Skin of body (tissue), 2 donors: ENCODE measurements around the gene GAS2. TPM values are rescaled to one million over a fixed set of nuclear protein-coding genes. Genes with fewer than 3 reads are reported as not detected.
A peak's percentile ranks its signal among the peaks of the same experiment; 100 is the strongest.

ENCODE experiments used
- DNase-seq: peaks from one replicate; lab custom pipeline; 2025; lab: John Stamatoyannopoulos, UW
- total RNA-seq: library from RNA; depleted of rRNA; stranded (reverse); fragments of >200 nt; gene quantifications from one replicate; pipeline ENCODE4 v1.2.3, GENCODE V29; 2014

GAS2 gene
- total RNA-seq, 1 donor from 2014 or later, result 18.9 TPM

DNA sequence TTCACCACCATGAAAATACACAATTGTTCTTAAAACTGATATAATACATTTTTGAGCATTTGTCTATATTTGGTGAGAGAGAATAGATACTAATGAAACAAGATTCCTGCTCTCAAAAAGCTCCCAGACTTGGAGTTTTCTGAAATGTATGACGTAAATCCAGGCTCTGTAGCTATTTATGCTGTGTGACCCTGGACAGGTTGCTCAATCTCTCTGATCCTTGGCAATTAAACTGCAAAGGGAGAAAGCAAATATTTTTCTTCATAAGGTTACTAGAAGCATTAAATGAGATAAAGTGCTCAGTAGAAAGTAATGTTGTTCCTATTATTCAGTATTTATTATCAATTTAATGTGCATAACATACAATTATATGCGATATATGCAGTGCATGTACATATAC is 120.6 kb downstream of the GAS2 start:
- DNase-seq, result no peak

GRCh38 chr11:22787551-22788162 is 121.2 kb downstream of the GAS2 start:
- peak; percentile 54 for DNase-seq

- peak; percentile 6 for DNase-seq
These were observed 126.1 kb downstream of the GAS2 start for GRCh38 chr11:22792497-22792896.

DNA sequence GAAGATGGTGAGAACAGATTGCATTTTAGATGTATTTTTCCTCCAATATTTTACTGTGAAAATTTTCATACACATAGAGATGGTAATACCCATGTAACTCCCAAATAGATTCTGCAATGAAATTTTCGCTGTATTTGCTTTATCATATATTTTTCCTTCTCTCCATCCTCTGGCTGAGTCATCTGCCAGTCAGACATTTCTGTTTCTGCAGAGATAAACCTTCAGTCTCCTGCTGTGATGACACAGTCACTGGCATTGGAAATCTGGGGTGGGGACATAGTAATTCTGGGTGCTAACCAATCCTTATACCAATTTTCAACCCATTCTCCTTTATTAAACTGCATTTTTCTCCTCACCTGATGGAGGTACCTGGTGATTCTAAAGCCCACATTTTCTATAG is 129.5 kb downstream of the GAS2 start:
- DNase-seq, result no peak

GRCh38 chr11:22797047-22797446 is 130.6 kb downstream of the GAS2 start:
- no peak for DNase-seq

- no peak for DNase-seq
These were observed 132.5 kb downstream of the GAS2 start for GRCh38 chr11:22798901-22799300.

- no peak for DNase-seq
These were observed 134.1 kb downstream of the GAS2 start for GRCh38 chr11:22800482-22800881.

DNA sequence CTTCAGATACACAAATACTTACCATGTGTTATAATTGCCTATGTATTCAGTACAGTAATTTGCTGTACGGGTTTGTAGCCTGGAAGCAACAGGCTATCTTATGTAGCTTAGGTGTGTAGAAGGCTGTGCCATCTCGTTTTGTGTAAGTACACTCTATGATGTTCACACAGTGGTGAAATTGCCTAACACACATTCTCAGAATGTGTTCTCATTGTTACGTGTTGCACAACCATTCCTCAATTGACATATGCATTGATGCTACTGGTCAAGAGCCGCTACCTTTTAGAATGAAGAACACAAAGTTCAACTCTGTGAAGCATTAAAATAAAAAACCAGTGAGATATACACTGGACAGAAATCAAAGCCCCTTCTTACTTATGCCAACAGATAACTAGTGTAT is 136.4 kb downstream of the GAS2 start:
- no peak for DNase-seq

- DNase-seq, result peak; percentile 3
These were observed 141.0 kb downstream of the GAS2 start for GRCh38 chr11:22807391-22807790.

DNA sequence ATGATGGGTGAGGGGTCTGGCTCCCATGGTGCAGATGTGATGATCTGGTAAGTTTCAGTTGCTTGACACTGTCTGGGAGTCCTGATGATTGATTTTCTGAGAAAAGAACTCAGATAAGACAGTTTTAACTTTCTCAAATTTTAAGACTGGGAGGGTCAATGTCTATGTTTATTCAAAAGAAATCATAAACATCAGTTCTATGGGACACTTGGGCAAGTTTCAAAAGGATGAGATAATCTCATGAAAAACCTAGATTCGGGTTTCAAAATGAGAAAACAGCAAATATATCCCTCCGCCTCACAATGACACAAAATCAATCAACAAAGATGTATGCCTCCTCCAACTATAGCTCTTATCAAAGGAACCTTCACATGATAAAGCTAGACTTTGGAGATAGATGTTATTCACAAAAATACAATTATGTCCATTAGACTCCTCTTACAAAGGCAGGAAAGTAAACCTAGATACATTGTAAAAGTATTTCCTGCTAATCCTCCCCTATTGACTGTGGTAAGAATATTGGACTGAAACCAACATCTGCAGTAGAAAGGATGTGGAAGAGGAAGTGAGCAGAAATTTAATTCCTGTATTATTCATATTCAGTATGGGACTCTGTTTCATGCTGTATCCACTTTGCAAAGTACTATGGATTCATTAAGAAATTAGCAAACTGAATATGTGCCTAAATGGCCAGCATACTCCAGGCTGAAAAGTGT is 141.6 kb downstream of the GAS2 start:
- no peak for DNase-seq

DNA sequence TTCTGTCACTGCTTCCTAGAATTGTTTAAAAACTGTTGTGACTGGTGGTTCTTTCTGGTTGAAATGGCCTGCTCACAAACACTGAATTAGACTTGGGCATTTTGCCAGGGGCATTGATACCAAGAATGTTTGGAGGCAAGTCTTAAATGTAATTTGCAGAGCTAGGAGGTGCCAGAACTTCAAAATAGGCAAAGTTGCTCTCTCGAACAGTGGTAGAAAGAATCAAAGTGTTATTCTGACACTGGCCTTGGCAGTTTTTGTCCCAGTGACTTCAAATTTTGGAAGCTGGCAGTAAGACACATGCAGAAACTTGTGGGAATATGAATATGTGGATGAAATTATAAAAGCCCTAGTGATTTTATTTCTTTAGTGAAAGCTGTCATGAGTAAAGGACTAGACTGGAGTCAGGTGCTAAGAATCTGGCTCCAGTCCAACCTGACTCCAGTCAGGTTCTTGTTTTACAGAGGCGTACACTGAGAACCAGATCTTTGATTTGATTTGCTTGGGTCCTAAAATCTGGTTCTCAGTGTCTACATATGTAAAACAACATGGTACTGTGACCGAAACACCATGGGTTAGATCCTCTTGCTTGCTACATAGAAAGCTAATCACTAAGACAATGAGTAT is 142.3 kb downstream of the GAS2 start:
- DNase-seq, result peak; percentile 26

DNA sequence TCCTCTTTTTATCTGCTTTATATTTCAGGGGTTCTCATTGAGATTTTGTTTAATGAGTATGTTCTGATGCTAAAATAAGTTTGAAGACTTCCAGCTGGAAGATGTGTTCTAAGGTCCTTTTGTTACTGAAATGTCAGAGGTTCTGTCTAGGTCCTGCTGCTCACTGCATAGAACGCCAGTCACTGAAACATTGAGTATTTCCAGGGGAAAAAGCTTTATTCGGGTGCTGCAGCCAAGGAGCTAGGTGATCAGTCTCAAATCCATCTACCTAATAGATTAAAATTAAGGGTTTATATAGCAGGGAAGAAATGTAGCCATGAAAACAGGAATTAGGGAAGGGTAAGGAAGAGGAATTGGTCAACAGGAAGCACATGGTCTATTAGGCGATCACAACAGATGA is 143.5 kb downstream of the GAS2 start:
- DNase-seq, result no peak

- no peak for DNase-seq
These were observed 155.8 kb downstream of the GAS2 start for GRCh38 chr11:22822203-22822602.

DNA sequence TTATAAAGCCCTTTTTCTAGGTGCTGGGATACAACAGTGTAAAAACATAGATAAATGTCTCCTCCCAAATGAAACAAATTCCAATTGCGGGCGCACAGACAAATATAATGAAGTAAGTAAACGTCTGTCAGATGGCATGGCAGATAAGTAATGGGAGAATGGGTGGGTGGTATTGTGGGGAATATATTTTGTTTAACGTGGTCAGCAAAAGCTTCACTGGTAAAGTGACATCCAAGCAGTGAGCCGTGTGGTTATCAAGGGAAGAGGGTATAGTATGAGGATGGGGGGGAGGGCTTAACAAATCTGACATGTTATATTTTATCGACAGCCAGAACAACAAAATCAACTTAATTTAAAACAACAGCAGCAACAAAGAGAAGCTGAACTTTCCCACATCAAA is 162.0 kb downstream of the GAS2 start:
- DNase-seq, result no peak

DNA sequence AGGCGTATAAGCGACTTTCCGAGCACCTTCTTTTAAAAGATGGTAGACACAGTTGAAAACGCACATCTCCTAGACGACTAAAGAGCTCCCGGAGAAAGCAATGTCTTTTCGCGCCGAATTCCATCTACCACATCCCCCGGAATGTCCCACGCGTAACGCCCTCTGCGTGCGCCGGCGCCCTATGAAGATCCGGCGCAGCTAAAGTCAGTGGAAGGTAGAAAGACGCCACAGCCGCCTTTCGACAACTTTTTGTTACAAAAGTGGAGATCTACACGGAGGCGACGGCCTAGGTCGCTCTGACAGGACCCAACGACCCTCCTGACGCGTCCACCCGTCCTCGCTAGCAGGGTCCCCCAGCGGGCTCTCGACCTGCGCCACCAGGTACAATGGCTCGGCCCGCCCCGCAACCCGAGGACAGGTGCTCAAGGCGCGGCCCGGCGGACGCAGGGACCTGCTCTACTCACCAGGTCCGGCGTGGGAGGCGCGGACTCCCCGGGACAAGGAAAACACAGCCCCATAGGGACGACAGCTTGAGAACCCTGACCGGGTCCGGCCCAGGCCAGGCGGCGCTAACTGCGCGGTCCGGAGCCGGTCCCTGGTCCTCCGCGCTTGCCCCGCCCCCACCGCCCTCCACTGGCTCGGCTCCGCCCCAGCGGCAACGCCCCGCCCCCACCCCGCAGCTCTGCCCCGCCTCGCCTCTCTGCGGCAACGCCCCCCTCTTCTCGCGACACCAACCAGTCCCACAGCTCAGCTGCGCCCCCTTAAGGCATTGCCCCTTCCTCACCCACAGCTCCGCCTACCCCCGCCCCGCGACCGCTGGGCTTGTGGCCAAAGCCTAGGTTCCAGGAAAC is 163.0 kb downstream of the GAS2 start, which contains the start of gene SVIP:
SVIP (minus strand) TSS at position 571 of the 851 bp plus-strand sequence; CDS start at position 518, 53 bp downstream.
- peak; percentile 84 for DNase-seq

DNA sequence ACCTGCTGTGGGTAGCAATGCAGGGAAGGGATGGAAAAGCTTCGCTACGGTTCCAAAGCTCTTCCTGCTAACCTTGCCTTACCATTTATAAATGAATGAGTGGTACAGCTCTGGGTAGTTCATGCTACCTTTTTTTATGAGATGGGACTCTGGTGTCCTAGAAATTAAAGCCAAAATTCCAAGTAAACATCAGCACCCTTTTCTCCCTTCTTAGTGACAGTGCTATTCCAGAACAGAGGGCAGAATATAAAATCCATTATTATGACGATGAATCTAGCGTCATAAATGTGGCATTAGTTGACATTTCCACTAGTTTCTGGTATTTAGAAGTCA is 163.6 kb downstream of the GAS2 start:
- DNase-seq, result no peak

GRCh38 chr11:22832315-22833015 is 166.1 kb downstream of the GAS2 start:
- no peak for DNase-seq

- DNase-seq, result no peak
These were observed 180.3 kb downstream of the GAS2 start for GRCh38 chr11:22846726-22847125.

GRCh38 chr11:22851477-22851876 is 185.1 kb downstream of the GAS2 start:
- no peak for DNase-seq

- no peak for DNase-seq
These were observed 193.3 kb downstream of the GAS2 start for GRCh38 chr11:22859756-22860155.

DNA sequence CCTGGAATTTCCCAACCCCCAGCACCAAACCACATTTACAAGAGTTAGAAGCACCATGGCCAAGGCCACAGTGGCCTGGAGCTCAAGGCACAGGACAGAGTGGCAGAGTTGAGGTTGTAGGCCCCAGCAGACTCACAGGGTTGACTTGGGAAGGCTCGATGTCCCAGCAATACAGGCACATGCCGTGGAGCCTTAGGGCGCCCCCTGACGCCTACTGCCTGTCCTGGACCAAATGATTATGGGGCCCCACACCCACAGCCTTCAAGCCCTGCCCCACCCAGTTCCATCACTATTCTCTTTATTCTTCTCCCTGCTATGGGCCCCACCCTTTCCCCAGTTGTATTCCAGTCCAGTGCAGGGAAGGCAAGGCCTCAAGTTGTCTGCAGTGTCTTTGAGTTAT is 193.8 kb downstream of the GAS2 start, which contains the start of gene CCDC179:
CCDC179 (minus strand) TSS at position 234 of the 400 bp plus-strand sequence; CDS start at position 181, 53 bp downstream.
- no peak for DNase-seq
